Lower leg skin (tissue), 3 donors: ENCODE data around the gene MSMB.

Source experiments
- POLR2A ChIP-seq, 2 donors: fragments of 450-650 bp; IDR thresholded peaks; one replicate each; pipeline ENCODE4 v1.6.1; 2016 to 2017; ENCODE audit warnings: antibody characterized with exemption in 2 of 2, mild to moderate bottlenecking in 1 of 2, moderate library complexity in 1 of 2
- TF ChIP-seq, protein P1 (sequence below), 3 donors: fragments of 450-650 bp; IDR thresholded peaks; one replicate each; pipeline ENCODE4 v1.5.1; 2016; ENCODE audit warnings: antibody characterized with exemption in 3 of 3, mild to moderate bottlenecking in 3 of 3, moderate library complexity in 2 of 3

DNA sequence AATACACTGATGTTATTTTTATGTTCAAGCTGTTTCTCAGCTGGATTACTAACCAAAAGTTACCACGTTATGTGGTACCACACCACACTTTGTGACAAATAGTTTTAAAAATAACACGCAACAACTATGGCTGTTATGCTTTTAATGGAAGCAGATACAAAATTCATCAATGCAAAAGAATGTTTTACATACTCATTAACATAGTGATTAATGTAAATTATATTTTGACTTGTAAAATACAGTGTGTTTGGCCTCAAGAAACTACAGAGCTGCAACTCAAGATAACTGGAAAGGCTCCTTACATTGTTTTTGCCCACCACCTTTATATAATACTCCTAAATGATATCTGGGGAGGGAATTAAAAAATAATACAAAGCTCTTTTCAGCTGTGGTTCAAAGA is 41.1 kb downstream of the MSMB start:
- TF ChIP-seq, protein P1, sequence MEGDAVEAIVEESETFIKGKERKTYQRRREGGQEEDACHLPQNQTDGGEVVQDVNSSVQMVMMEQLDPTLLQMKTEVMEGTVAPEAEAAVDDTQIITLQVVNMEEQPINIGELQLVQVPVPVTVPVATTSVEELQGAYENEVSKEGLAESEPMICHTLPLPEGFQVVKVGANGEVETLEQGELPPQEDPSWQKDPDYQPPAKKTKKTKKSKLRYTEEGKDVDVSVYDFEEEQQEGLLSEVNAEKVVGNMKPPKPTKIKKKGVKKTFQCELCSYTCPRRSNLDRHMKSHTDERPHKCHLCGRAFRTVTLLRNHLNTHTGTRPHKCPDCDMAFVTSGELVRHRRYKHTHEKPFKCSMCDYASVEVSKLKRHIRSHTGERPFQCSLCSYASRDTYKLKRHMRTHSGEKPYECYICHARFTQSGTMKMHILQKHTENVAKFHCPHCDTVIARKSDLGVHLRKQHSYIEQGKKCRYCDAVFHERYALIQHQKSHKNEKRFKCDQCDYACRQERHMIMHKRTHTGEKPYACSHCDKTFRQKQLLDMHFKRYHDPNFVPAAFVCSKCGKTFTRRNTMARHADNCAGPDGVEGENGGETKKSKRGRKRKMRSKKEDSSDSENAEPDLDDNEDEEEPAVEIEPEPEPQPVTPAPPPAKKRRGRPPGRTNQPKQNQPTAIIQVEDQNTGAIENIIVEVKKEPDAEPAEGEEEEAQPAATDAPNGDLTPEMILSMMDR (IDR thresholded peaks at IDR 0.05), result no peak
- TF ChIP-seq POLR2A (IDR thresholded peaks at IDR 0.05), result no peak
